ENCODE results near the gene SSTR4.
A peak's percentile ranks its signal among the peaks of the same experiment; 100 is the strongest.

The SSTR4 gene

GRCh38 chr20:23047738-23048214 is 12.7 kb downstream of the SSTR4 start:
- Mint-ChIP-seq H3K27me3 (peaks cover 57% of the 10 kb centered on the region), H3K4me1 (no peaks in the 10 kb centered on the region), H3K27ac (no peak overlapping the region), H3K4me3 (no peak overlapping the region), H3K36me3 (peaks cover 5% of the 10 kb centered on the region), H3K9me3 (no peaks in the 10 kb centered on the region)
- ATAC-seq = no peak

- H3K27me3 Mint-ChIP-seq = peaks cover 65% of the 10 kb centered on the region
- no peak overlapping the region for H3K4me3 Mint-ChIP-seq
- no peak overlapping the region for H3K27ac Mint-ChIP-seq
- ATAC-seq = no peak
- no peaks in the 10 kb centered on the region for H3K9me3 Mint-ChIP-seq
- peaks cover 5% of the 10 kb centered on the region for H3K36me3 Mint-ChIP-seq
- no peaks in the 10 kb centered on the region for H3K4me1 Mint-ChIP-seq
Observed at GRCh38 chr20:23048283-23049200, 13.4 kb downstream of the SSTR4 start.

- Mint-ChIP-seq H3K9me3 (no peaks in the 10 kb centered on the region), H3K27me3 (peaks cover 66% of the 10 kb centered on the region), H3K4me3 (no peak within 1 kb of the TSS), H3K36me3 (peaks cover 5% of the 10 kb centered on the region), H3K27ac (no peak within 1 kb of the TSS), H3K4me1 (no peaks in the 10 kb centered on the region)
- no peak for ATAC-seq
Observed at GRCh38 chr20:23049201-23050075, 14.3 kb downstream of the SSTR4 start, which contains the start of gene THBD. Gene THBD (minus strand): TSS chr20:23049672. CDS start chr20:23049504, 168 bp downstream.

- H3K27ac Mint-ChIP-seq = no peak overlapping the region
- no peak overlapping the region for H3K4me3 Mint-ChIP-seq
- no peaks in the 10 kb centered on the region for H3K4me1 Mint-ChIP-seq
- H3K27me3 Mint-ChIP-seq = peaks cover 60% of the 10 kb centered on the region
- H3K36me3 Mint-ChIP-seq = peaks cover 5% of the 10 kb centered on the region
- ATAC-seq = no peak
- H3K9me3 Mint-ChIP-seq = no peaks in the 10 kb centered on the region
Observed at GRCh38 chr20:23050076-23050838, 15.1 kb downstream of the SSTR4 start.

GRCh38 chr20:23050847-23051627 is 15.9 kb downstream of the SSTR4 start:
- Mint-ChIP-seq H3K9me3 (no peaks in the 10 kb centered on the region), H3K27ac (no peak overlapping the region), H3K4me1 (no peaks in the 10 kb centered on the region), H3K4me3 (no peak overlapping the region), H3K36me3 (peaks cover 5% of the 10 kb centered on the region), H3K27me3 (peaks cover 56% of the 10 kb centered on the region)
- ATAC-seq = no peak

- Mint-ChIP-seq H3K36me3 (no peaks in the 10 kb centered on the region), H3K27me3 (peaks cover 43% of the 10 kb centered on the region), H3K4me1 (no peaks in the 10 kb centered on the region), H3K9me3 (peaks cover 5% of the 10 kb centered on the region), H3K27ac (no peak overlapping the region), H3K4me3 (no peak overlapping the region)
- no peak for ATAC-seq
Observed at GRCh38 chr20:23052904-23053303, 17.8 kb downstream of the SSTR4 start.

GRCh38 chr20:23058240-23058639 is 23.1 kb downstream of the SSTR4 start:
- Mint-ChIP-seq H3K4me1 (no peaks in the 10 kb centered on the region), H3K27ac (no peak overlapping the region), H3K27me3 (peaks cover 5% of the 10 kb centered on the region), H3K36me3 (no peaks in the 10 kb centered on the region), H3K4me3 (no peak overlapping the region), H3K9me3 (peaks cover 5% of the 10 kb centered on the region)
- no peak for ATAC-seq

- Mint-ChIP-seq H3K4me1 (no peaks in the 10 kb centered on the region), H3K27ac (no peak overlapping the region), H3K27me3 (no peaks in the 10 kb centered on the region), H3K4me3 (no peak overlapping the region), H3K9me3 (peaks cover 7% of the 10 kb centered on the region), H3K36me3 (no peaks in the 10 kb centered on the region)
- ATAC-seq = no peak
Observed at GRCh38 chr20:23059001-23059400, 23.9 kb downstream of the SSTR4 start.

GRCh38 chr20:23059846-23060245 is 24.7 kb downstream of the SSTR4 start:
- no peaks in the 10 kb centered on the region for H3K36me3 Mint-ChIP-seq
- no peak overlapping the region for H3K4me3 Mint-ChIP-seq
- no peak for ATAC-seq
- no peak overlapping the region for H3K27ac Mint-ChIP-seq
- H3K27me3 Mint-ChIP-seq = no peaks in the 10 kb centered on the region
- no peaks in the 10 kb centered on the region for H3K4me1 Mint-ChIP-seq
- H3K9me3 Mint-ChIP-seq = peaks cover 7% of the 10 kb centered on the region

GRCh38 chr20:23060629-23061028 is 25.5 kb downstream of the SSTR4 start:
- Mint-ChIP-seq H3K27ac (no peak overlapping the region), H3K36me3 (no peaks in the 10 kb centered on the region), H3K4me1 (no peaks in the 10 kb centered on the region), H3K4me3 (no peak overlapping the region), H3K9me3 (peaks cover 7% of the 10 kb centered on the region), H3K27me3 (no peaks in the 10 kb centered on the region)
- ATAC-seq = no peak

- no peaks in the 10 kb centered on the region for H3K4me1 Mint-ChIP-seq
- no peaks in the 10 kb centered on the region for H3K36me3 Mint-ChIP-seq
- H3K9me3 Mint-ChIP-seq = peaks cover 7% of the 10 kb centered on the region
- no peaks in the 10 kb centered on the region for H3K27me3 Mint-ChIP-seq
- no peak overlapping the region for H3K27ac Mint-ChIP-seq
- no peak overlapping the region for H3K4me3 Mint-ChIP-seq
- ATAC-seq = no peak
Observed at GRCh38 chr20:23061262-23061661, 26.1 kb downstream of the SSTR4 start.

- Mint-ChIP-seq H3K27ac (no peak overlapping the region), H3K27me3 (no peaks in the 10 kb centered on the region), H3K9me3 (peaks cover 4% of the 10 kb centered on the region), H3K36me3 (no peaks in the 10 kb centered on the region), H3K4me3 (no peak overlapping the region), H3K4me1 (no peaks in the 10 kb centered on the region)
- ATAC-seq = peak; percentile 27
Observed at GRCh38 chr20:23061734-23062561, 26.8 kb downstream of the SSTR4 start.

- Mint-ChIP-seq H3K27ac (no peak overlapping the region), H3K4me3 (no peak overlapping the region)
Observed at GRCh38 chr20:23062632-23063031, 27.5 kb downstream of the SSTR4 start.

More at GRCh38 chr20:23062632-23063031, 27.5 kb downstream of the SSTR4 start:
- Mint-ChIP-seq H3K27me3 (no peaks in the 10 kb centered on the region), H3K36me3 (no peaks in the 10 kb centered on the region), H3K4me1 (no peaks in the 10 kb centered on the region), H3K9me3 (peaks cover 3% of the 10 kb centered on the region)
- no peak for ATAC-seq
